CD4-positive, alpha-beta T cell treated with Interleukin-17A for 1 hour (primary cell): ENCODE data around the gene IFI27.

Experiments
- DNase-seq: peaks from one replicate; pipeline ENCODE4 v3.0.0-alpha.2; 2020

The IFI27 gene

GRCh38 chr14:94161058-94161457, 50.5 kb downstream of the IFI27 start:
- no peak for DNase-seq

DNA sequence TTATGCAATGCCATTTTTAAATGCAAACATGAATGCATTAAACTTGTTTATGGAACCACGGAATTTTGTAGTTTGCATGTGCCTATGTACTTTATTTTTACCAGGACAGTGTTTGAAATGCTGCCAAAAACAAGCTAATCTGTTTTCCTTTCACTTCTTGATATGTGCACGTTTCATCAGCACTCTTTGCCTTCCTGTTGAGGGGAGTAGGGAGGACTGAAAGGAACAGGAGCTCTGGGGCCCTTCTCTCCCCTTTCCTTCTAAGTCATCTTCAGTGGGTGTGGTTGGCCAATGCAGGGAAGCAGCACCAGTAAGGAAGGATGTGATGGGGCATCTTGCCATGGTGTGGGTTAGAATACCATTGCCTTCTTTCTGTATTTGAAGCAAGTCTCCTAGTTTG, 51.4 kb downstream of the IFI27 start:
- DNase-seq: no peak

DNA sequence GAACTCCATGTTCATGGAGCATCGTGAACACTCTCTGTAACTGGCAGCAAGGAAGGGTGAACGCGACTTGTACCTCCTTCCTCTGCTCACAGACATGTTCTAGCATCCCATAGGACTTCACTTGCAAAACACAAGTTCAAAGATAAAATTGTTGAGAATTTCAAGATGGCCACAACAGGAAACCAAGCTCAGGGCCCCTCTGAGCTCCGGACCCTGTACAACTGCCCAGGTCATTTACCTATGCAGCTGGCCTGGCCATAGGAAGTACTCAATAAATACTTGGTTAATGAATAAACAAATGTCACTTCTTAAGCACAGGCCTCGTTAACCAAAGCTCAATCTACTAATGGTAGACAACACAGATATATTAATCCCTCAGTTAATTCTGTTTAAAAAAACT, 51.9 kb downstream of the IFI27 start:
- DNase-seq: no peak

DNA sequence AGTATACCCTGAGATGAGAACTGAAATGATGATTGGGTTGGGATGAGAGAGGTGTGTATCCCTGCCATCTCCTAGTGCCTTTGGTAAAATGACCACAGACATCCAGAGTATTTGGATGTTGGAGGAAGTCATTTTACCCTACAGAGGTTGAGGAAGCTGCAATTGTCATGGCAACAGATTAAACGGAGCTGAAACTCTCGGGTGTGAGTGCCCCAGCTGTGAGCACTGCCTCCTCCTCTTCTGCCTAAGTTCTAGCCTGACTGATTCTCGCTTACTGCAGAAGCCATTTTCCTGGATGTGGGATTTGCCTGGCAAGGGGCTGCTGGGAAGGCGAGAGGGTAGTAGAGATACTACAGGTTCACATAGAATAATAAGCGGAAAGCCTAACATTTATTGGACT, 53.3 kb downstream of the IFI27 start:
- peak; percentile 16 for DNase-seq

DNA sequence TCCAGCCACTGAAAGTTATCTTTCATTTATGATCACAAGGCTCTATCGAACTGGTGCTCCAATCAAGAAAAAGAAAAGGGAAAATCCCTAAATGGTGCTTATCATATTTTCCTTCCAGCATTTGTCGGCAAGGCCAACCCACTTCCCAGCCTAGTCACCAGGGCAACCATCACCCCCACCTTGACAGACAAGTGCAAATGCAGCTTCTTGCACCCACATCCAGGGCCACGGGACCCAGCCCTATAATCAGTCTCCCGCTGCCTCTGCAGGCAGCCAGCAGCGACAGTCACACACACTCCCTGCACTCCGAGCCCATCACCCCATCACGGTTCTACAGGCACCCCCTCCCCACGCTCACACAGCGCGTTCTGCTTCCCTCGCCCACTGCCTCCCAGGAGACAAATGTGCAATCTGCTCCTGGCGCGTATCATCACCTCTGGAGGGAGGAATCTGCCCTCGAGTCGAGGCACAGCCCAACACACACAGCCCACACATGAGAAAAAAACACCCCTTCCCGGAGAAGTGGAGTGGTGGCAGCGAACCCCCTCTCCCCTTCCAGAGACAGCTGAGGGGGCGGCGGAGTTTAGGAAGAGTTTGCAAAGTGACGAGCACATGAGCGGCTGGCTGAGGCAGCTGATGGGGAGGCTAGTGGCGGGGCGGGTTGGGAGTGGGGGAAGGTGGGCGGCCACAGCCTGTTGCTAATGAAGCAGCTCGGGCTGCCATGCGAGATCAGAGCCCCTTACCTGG, 54.3 kb downstream of the IFI27 start:
- no peak for DNase-seq

DNA sequence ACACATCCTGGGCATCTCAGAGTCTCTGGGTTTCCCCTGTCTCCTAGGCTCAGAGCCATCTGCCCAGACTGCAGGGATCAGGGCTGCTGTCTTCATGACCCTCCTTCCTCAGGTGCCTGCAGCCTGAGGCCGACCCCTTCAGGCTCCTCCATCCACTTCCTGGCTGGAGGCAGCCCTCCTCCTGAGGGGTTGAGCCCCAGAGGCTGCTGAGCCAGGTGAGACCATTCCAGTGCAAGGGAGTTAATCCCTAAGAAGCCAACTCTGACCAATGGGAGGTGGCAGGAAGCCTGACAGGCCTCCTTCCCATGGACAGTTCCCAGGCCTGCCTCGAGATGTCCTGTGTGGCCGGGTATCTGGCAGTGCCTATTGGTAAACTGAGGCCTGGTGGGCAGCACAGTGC, 55.2 kb downstream of the IFI27 start:
- DNase-seq: no peak
